ENCODE measurements around the gene RASA2.

GRCh38 chr3:141442914-141443313 lies 43.9 kb upstream of the RASA2 start:
- TF ChIP-seq CTCF (IDR thresholded peaks at IDR 0.05) (no peak), ZFX (IDR thresholded peaks at IDR 0.05; ENCODE audit: borderline replicate concordance) (no peak)

Measured in 22Rv1 (cell line).